Activated CD8-positive, alpha-beta memory T cell treated with anti-CD3 and anti-CD28 coated beads, Interleukin-2, amount 10 ng/mL, durations not matched to agents 7 days and 5 days (primary cell): Measurements from ENCODE around the gene MYO15B. TPM values are rescaled to one million over a fixed set of nuclear protein-coding genes. Genes with fewer than 3 reads are reported as not detected.

Experiments used
- ATAC-seq: fragments of 150-1000 bp; cut with Tn5 transposase; one replicate; pipeline ENCODE4 v1.10.0; 2021; ENCODE audit warnings: moderate library complexity
- CTCF ChIA-PET: fragments of 350-600 bp; sonication (Branson Sonifier 250); formaldehyde crosslinking; loops from one replicate; lab custom pipeline; 2021; ENCODE audit warnings: antibody characterized with exemption; lab: Charles Lee
- DNase-seq: peaks from one replicate; pipeline ENCODE4 v3.0.0-alpha.2; 2020
- H3K27ac Mint-ChIP-seq: one replicate; pipeline ENCODE4 v1.8.0; 2021; ENCODE audit warnings: mild to moderate bottlenecking, mixed read lengths
- H3K27me3 Mint-ChIP-seq: one replicate; pipeline ENCODE4 v1.8.0; 2021; ENCODE audit warnings: mixed read lengths
- H3K36me3 Mint-ChIP-seq: one replicate; pipeline ENCODE4 v1.8.0; 2021; ENCODE audit warnings: mild to moderate bottlenecking, mixed read lengths
- H3K4me1 Mint-ChIP-seq: one replicate; pipeline ENCODE4 v1.8.0; 2021; ENCODE audit warnings: mixed read lengths
- H3K4me3 Mint-ChIP-seq: one replicate; pipeline ENCODE4 v1.8.0; 2021; ENCODE audit warnings: mild to moderate bottlenecking, moderate library complexity, mixed read lengths
- H3K9me3 Mint-ChIP-seq: one replicate; pipeline ENCODE4 v1.8.0; 2022; ENCODE audit warnings: low read depth, mixed read lengths
- total RNA-seq, 2 experiments: library from RNA; stranded (reverse); gene quantifications; one replicate each; pipeline ENCODE4 v1.2.3, GENCODE V29; 2021

MYO15B gene
- total RNA-seq, 2 experiments from 2014 or later = 12.4 to 25.6 TPM

DNA sequence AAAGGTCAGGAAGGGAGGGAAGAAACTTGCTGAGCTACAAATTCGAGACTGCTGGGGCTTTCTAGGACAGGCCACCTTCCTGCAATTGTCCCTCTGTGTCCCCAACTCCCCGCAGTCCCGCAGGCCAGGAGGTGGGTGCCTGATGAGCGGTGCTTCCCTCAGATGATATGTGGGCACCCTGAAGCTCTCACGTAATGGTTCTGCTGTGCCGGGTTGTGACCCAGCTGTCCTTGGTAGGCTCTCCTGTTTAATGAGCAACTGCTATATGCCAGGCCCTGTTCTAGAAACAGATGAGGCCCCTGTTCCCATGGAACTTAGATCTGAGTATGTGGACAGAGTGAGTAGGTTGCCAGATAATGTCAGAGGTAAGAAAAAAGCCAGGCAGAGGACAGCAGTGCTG lies 22.0 kb upstream of the MYO15B start:
- CTCF ChIA-PET = interaction anchor here (0.8 to 1.0 kb wide), 2 partner anchors 23 to 67 kb away, joined by 3 read pairs; partner anchors contain the start of gene SMIM5
- H3K4me1 Mint-ChIP-seq = peaks cover under 1% of the 10 kb centered on the region
- ATAC-seq (no peak), DNase-seq (no peak)
- no peak overlapping the region for H3K27ac Mint-ChIP-seq
- no peaks in the 10 kb centered on the region for H3K9me3 Mint-ChIP-seq
- H3K4me3 Mint-ChIP-seq = no peak overlapping the region
- H3K36me3 Mint-ChIP-seq = no peaks in the 10 kb centered on the region
- no peaks in the 10 kb centered on the region for H3K27me3 Mint-ChIP-seq

DNA sequence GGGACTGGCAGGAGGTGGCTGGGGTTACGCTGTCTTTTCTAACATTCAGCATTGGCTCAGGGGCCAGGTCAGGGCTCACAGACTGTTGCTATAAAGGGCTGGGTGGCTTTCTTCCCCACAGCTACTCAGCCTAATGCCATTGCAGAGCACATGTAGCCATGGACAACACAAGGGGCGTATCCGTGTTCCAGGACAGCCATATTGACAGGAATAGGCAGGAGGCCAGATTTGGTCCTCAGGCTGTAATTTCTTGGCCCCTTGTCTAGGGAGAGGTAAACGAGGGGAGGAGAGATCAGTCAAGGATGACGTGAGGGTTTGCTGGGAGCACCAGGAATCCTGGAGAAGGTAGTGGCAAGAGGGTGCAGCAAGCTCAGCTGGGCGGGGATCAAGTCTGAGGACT lies 21.2 kb upstream of the MYO15B start:
- no peaks in the 10 kb centered on the region for H3K36me3 Mint-ChIP-seq
- ATAC-seq (no peak), DNase-seq (no peak)
- no peak overlapping the region for H3K4me3 Mint-ChIP-seq
- no peak overlapping the region for H3K27ac Mint-ChIP-seq
- no peaks in the 10 kb centered on the region for H3K27me3 Mint-ChIP-seq
- CTCF ChIA-PET = no interaction called here
- H3K4me1 Mint-ChIP-seq = peaks cover 7% of the 10 kb centered on the region
- H3K9me3 Mint-ChIP-seq = no peaks in the 10 kb centered on the region

DNA sequence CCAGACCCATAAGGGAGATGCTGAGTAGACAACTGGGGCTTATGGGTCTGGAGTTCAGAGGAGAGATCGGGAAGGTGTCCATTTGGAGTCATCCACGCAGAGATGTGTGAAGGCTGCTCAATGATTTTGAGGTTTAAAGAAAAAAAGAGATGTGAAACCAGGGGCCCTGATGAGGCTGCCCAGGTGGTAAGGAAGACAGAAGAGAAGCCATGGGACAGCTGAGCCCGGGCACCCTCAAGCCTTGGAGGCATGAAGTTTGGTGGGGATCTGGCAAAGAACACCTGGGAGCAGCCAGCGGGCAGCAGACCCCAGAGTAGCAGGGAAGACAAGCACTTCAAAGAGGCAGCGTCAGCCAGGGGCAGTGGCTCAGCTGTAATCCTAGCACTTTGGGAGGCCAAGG lies 20.8 kb upstream of the MYO15B start:
- no peak for ATAC-seq
- no peak for DNase-seq
- CTCF ChIA-PET = no interaction called here
- H3K4me3 Mint-ChIP-seq = no peak overlapping the region
- peaks cover 8% of the 10 kb centered on the region for H3K4me1 Mint-ChIP-seq
- no peaks in the 10 kb centered on the region for H3K27me3 Mint-ChIP-seq
- no peaks in the 10 kb centered on the region for H3K36me3 Mint-ChIP-seq
- H3K27ac Mint-ChIP-seq = no peak overlapping the region
- H3K9me3 Mint-ChIP-seq = no peaks in the 10 kb centered on the region

GRCh38 chr17:75568412-75569255 lies 19.0 kb upstream of the MYO15B start:
- no peak overlapping the region for H3K27ac Mint-ChIP-seq
- H3K4me1 Mint-ChIP-seq = peaks cover 8% of the 10 kb centered on the region
- no peaks in the 10 kb centered on the region for H3K36me3 Mint-ChIP-seq
- DNase-seq (no peak), ATAC-seq (no peak)
- H3K27me3 Mint-ChIP-seq = no peaks in the 10 kb centered on the region
- CTCF ChIA-PET = interaction anchor here (1.4 to 2.2 kb wide), 2 partner anchors 64 to 179 kb away, joined by 4 to 5 read pairs; partner anchors contain the start of gene SMIM5
- H3K9me3 Mint-ChIP-seq = no peaks in the 10 kb centered on the region
- no peak overlapping the region for H3K4me3 Mint-ChIP-seq

- Mint-ChIP-seq H3K27me3 (no peaks in the 10 kb centered on the region), H3K27ac (no peak overlapping the region), H3K36me3 (no peaks in the 10 kb centered on the region), H3K9me3 (no peaks in the 10 kb centered on the region), H3K4me3 (no peak overlapping the region), H3K4me1 (peaks cover 8% of the 10 kb centered on the region)
- no peak for ATAC-seq
- CTCF ChIA-PET = interaction anchor here (0.7 to 2.2 kb wide), 3 partner anchors 18 to 177 kb away, joined by 3 to 5 read pairs (median 4); no protein-coding TSS in a partner anchor
- no peak for DNase-seq
Measured at GRCh38 chr17:75570034-75570676, 17.4 kb upstream of the MYO15B start.

GRCh38 chr17:75570772-75571171 lies 16.8 kb upstream of the MYO15B start:
- CTCF ChIA-PET = interaction anchor here (0.8 to 2.2 kb wide), 4 partner anchors 18 to 179 kb away, joined by 3 to 5 read pairs (median 4); partner anchors contain the start of gene SMIM5
- Mint-ChIP-seq H3K4me1 (peaks cover 8% of the 10 kb centered on the region), H3K4me3 (no peak overlapping the region), H3K27ac (peak overlapping the region; percentile 78), H3K36me3 (no peaks in the 10 kb centered on the region), H3K9me3 (no peaks in the 10 kb centered on the region), H3K27me3 (no peaks in the 10 kb centered on the region)
- DNase-seq (no peak), ATAC-seq (no peak)

DNA sequence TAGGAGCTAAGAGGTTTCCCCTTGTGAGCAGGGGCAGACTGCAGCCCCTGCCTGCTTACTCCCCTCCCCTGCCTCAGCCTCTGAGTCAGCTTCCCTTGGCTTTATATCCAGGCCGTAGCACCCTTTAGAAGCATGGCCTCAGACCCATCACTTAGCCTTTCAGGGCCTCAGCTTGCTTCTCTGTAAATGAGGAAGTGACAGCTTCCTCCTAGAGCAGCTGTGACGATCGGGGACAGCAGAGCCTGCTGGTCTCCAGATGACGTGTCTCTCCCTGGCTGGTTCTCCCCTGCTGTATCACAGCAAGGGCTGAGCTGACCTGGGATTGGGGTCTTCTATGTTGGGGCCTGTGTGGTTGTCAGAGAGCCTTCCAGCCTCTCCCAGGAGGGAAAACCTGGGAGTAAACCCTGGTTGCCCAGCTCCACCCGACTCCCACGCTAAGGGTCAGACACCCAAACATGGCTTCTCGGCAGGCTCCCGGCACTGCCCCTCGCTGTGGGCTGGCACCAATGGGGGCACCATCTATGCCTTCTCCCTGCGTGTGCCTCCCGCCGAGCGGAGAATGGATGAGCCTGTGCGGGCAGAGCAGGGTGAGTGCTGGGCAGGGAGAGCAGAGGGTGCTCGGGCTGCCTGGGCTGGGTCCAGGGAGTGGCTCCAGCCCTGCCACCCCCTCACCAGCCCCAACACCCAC lies 16.3 kb upstream of the MYO15B start:
- Mint-ChIP-seq H3K4me1 (peaks cover 8% of the 10 kb centered on the region), H3K4me3 (no peak overlapping the region), H3K27ac (peak overlapping the region; percentile 78), H3K27me3 (no peaks in the 10 kb centered on the region), H3K36me3 (no peaks in the 10 kb centered on the region), H3K9me3 (no peaks in the 10 kb centered on the region)
- DNase-seq = peak; percentile 75
- CTCF ChIA-PET = interaction anchor here (0.8 to 1.1 kb wide), 4 partner anchors 10 to 179 kb away, joined by 3 to 4 read pairs (median 3); partner anchors contain the start of gene SMIM5
- peak; percentile 87 for ATAC-seq

- H3K4me1 Mint-ChIP-seq = peaks cover 8% of the 10 kb centered on the region
- H3K4me3 Mint-ChIP-seq = no peak overlapping the region
- H3K9me3 Mint-ChIP-seq = no peaks in the 10 kb centered on the region
- H3K27me3 Mint-ChIP-seq = no peaks in the 10 kb centered on the region
- H3K27ac Mint-ChIP-seq = no peak overlapping the region
- H3K36me3 Mint-ChIP-seq = no peaks in the 10 kb centered on the region
- CTCF ChIA-PET = interaction anchor here (0.9 to 1.1 kb wide), 2 partner anchors 10 to 61 kb away, joined by 3 read pairs; partner anchors contain the start of gene SMIM5
- ATAC-seq = no peak
- no peak for DNase-seq
Measured at GRCh38 chr17:75571885-75572215, 15.8 kb upstream of the MYO15B start.

DNA sequence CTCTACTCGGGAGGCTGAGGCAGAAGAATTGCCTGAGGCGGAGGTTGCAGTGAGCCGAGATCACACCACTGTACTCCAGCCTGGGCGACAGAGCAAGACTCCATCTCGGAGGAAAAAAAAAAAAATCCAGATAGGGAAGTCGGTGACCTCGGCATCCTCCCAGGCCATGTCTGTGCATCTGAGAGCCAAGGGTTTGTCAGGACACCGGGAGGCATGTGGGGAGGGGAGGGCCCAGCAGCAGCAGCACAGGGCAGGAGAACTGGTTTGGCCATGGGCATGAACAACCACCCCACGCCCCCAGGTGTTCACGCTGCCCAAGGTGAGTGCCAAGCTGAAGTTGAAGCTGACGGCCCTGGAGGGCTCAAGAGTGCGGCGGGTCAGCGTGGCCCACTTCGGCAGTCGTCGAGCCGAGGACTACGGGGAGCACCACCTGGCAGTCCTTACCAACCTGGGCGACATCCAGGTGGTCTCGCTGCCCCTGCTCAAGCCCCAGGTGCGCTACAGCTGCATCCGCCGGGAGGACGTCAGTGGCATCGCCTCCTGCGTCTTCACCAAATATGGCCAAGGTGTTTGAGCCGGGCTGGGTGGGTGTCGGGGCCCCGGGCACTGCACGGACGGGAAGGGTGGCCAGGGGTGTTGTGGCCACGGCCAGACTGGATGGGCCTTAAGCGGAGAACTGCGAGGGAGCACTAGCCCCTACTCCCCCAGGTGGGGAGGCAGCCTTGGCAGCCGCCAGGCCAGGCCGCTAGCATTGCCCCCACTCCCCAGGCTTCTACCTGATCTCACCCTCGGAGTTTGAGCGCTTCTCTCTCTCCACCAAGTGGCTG lies 14.7 kb upstream of the MYO15B start:
- Mint-ChIP-seq H3K4me1 (peaks cover 8% of the 10 kb centered on the region), H3K27ac (no peak overlapping the region)
- CTCF ChIA-PET = no interaction called here

GRCh38 chr17:75573540-75573957 lies 14.1 kb upstream of the MYO15B start:
- H3K36me3 Mint-ChIP-seq = no peaks in the 10 kb centered on the region
- DNase-seq (no peak), ATAC-seq (no peak)
- H3K27ac Mint-ChIP-seq = no peak overlapping the region
- CTCF ChIA-PET = no interaction called here
- no peaks in the 10 kb centered on the region for H3K27me3 Mint-ChIP-seq
- H3K4me3 Mint-ChIP-seq = no peak overlapping the region
- H3K4me1 Mint-ChIP-seq = peaks cover 8% of the 10 kb centered on the region
- no peaks in the 10 kb centered on the region for H3K9me3 Mint-ChIP-seq

More for the DNA sequence above, 14.7 kb upstream of the MYO15B start:
- no peaks in the 10 kb centered on the region for H3K36me3 Mint-ChIP-seq
- H3K9me3 Mint-ChIP-seq = no peaks in the 10 kb centered on the region
- no peak for DNase-seq
- no peak overlapping the region for H3K4me3 Mint-ChIP-seq
- no peaks in the 10 kb centered on the region for H3K27me3 Mint-ChIP-seq
- ATAC-seq = no peak

DNA sequence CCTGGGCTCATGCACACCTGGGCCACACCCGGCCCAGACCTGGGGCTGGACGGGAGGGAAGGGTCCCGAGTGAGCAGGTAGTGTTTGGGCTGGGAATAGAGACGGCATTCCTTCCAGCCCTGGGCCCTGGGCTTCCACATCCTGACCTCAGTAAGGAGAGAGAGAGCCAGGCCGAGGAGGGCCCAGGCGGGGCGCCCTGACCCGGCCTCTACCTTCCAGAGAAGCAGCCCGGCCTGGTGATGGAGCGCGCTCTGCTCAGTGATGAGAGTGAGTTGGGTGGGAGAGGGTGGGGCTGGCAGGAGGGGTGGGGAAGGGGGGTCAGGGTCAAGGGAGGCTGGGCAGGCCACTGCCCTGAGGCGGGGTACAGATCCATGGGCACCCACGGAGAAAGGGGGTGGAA lies 13.6 kb upstream of the MYO15B start:
- no peak overlapping the region for H3K4me3 Mint-ChIP-seq
- peaks cover 8% of the 10 kb centered on the region for H3K4me1 Mint-ChIP-seq
- H3K9me3 Mint-ChIP-seq = no peaks in the 10 kb centered on the region
- DNase-seq = no peak
- CTCF ChIA-PET = no interaction called here
- ATAC-seq = no peak
- H3K36me3 Mint-ChIP-seq = no peaks in the 10 kb centered on the region
- H3K27ac Mint-ChIP-seq = no peak overlapping the region
- H3K27me3 Mint-ChIP-seq = no peaks in the 10 kb centered on the region

- Mint-ChIP-seq H3K36me3 (no peaks in the 10 kb centered on the region), H3K4me1 (peaks cover 8% of the 10 kb centered on the region), H3K27ac (no peak overlapping the region), H3K4me3 (no peak overlapping the region), H3K9me3 (no peaks in the 10 kb centered on the region), H3K27me3 (no peaks in the 10 kb centered on the region)
- DNase-seq (no peak), ATAC-seq (no peak)
- CTCF ChIA-PET = no interaction called here
Measured at GRCh38 chr17:75574404-75575036, 13.1 kb upstream of the MYO15B start.
